DND-41 (cell line): Measurements from ENCODE around the gene KCNS1.

Experiments used
- ATAC-seq: fragments of 200-7000 bp; cut with Tn5 transposase; 3 replicates; pipeline ENCODE4 v1.9.1; 2021; ENCODE audit warnings: low read depth; ENCODE audit not compliant: insufficient read depth
- DNase-seq: peaks from one replicate; pipeline ENCODE4 v3.0.0-alpha.2; 2020
- H2AFZ ChIP-seq: 2 replicates; pipeline ENCODE4 v1.6.0; 2012; ENCODE audit warnings: low read depth, low read length
- H3K27ac ChIP-seq: 2 replicates; pipeline ENCODE4 v1.5.1; 2012; ENCODE audit warnings: low read length, inconsistent platforms
- H3K27me3 ChIP-seq: fragments of 200-600 bp; sonication (generic); 2 replicates; pipeline ENCODE4 v1.6.0; 2012; ENCODE audit warnings: low read length, mild to moderate bottlenecking, inconsistent platforms; ENCODE audit not compliant: insufficient read depth, poor library complexity
- H3K36me3 ChIP-seq: 2 replicates; pipeline ENCODE4 v1.5.1; 2012; ENCODE audit warnings: low read length, inconsistent platforms; ENCODE audit not compliant: insufficient read depth
- H3K4me1 ChIP-seq: 2 replicates; pipeline ENCODE4 v1.5.1; 2012; ENCODE audit warnings: mild to moderate bottlenecking, low read length; ENCODE audit not compliant: insufficient read depth
- H3K4me2 ChIP-seq: 2 replicates; pipeline ENCODE4 v1.6.0; 2012; ENCODE audit warnings: mild to moderate bottlenecking, moderate library complexity, low read length, inconsistent platforms; ENCODE audit not compliant: insufficient read depth
- H3K4me3 ChIP-seq, 2 experiments: fragments of 200-600 bp in 1 of 2; shearing (Covaris generic) in 1 of 2; 2 replicates each; pipeline ENCODE4 v1.5.1; 2012 to 2016; ENCODE audit warnings: inconsistent platforms in 2 of 2, low read length in 2 of 2, mild to moderate bottlenecking in 2 of 2, low read depth in 1 of 2, moderate library complexity in 1 of 2
- H3K79me2 ChIP-seq: 2 replicates; pipeline ENCODE4 v1.6.0; 2012; ENCODE audit warnings: low read length, inconsistent platforms; ENCODE audit not compliant: insufficient read depth
- H3K9ac ChIP-seq: 2 replicates; pipeline ENCODE4 v1.6.0; 2012; ENCODE audit warnings: low read depth, mild to moderate bottlenecking, inconsistent platforms, low read length, moderate library complexity
- H3K9me3 ChIP-seq: 2 replicates; pipeline ENCODE4 v1.5.1; 2012; ENCODE audit warnings: low read length, moderate library complexity, mild to moderate bottlenecking, inconsistent platforms; ENCODE audit not compliant: insufficient read depth, severe bottlenecking
- H4K20me1 ChIP-seq: 2 replicates; pipeline ENCODE4 v1.6.0; 2012; ENCODE audit warnings: low read length; ENCODE audit not compliant: insufficient read depth
- EZH2 ChIP-seq: IDR thresholded peaks from 3 replicates; pipeline ENCODE4 v1.6.1; 2012; ENCODE audit warnings: borderline replicate concordance, low read depth, mild to moderate bottlenecking, moderate library complexity, low read length, inconsistent platforms; ENCODE audit not compliant: severe bottlenecking
- TF ChIP-seq, protein P1 (sequence below): IDR thresholded peaks from 2 replicates; pipeline ENCODE4 v1.5.1; 2012; ENCODE audit warnings: borderline replicate concordance, low read length, moderate library complexity, mild to moderate bottlenecking; ENCODE audit not compliant: poor library complexity, severe bottlenecking; ENCODE audit errors: extremely low read depth

Gene KCNS1

GRCh38 chr20:45082468-45082867 is 18.5 kb downstream of the KCNS1 start:
- Histone ChIP-seq H3K9me3 (peaks cover 6% of the 10 kb centered on the region), H3K36me3 (peaks cover 43% of the 10 kb centered on the region), H3K4me2 (no peak overlapping the region), H3K4me3 (no peak overlapping the region), H4K20me1 (no peaks in the 10 kb centered on the region), H3K4me1 (no peaks in the 10 kb centered on the region), H3K9ac (no peak overlapping the region), H3K79me2 (no peaks in the 10 kb centered on the region), H3K27me3 (no peaks in the 10 kb centered on the region), H2AFZ (no peak overlapping the region), H3K27ac (no peak overlapping the region)
- ATAC-seq = no peak
- no peak for DNase-seq
- TF ChIP-seq, protein P1, sequence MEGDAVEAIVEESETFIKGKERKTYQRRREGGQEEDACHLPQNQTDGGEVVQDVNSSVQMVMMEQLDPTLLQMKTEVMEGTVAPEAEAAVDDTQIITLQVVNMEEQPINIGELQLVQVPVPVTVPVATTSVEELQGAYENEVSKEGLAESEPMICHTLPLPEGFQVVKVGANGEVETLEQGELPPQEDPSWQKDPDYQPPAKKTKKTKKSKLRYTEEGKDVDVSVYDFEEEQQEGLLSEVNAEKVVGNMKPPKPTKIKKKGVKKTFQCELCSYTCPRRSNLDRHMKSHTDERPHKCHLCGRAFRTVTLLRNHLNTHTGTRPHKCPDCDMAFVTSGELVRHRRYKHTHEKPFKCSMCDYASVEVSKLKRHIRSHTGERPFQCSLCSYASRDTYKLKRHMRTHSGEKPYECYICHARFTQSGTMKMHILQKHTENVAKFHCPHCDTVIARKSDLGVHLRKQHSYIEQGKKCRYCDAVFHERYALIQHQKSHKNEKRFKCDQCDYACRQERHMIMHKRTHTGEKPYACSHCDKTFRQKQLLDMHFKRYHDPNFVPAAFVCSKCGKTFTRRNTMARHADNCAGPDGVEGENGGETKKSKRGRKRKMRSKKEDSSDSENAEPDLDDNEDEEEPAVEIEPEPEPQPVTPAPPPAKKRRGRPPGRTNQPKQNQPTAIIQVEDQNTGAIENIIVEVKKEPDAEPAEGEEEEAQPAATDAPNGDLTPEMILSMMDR = no peak
- no peak for TF ChIP-seq EZH2

DNA sequence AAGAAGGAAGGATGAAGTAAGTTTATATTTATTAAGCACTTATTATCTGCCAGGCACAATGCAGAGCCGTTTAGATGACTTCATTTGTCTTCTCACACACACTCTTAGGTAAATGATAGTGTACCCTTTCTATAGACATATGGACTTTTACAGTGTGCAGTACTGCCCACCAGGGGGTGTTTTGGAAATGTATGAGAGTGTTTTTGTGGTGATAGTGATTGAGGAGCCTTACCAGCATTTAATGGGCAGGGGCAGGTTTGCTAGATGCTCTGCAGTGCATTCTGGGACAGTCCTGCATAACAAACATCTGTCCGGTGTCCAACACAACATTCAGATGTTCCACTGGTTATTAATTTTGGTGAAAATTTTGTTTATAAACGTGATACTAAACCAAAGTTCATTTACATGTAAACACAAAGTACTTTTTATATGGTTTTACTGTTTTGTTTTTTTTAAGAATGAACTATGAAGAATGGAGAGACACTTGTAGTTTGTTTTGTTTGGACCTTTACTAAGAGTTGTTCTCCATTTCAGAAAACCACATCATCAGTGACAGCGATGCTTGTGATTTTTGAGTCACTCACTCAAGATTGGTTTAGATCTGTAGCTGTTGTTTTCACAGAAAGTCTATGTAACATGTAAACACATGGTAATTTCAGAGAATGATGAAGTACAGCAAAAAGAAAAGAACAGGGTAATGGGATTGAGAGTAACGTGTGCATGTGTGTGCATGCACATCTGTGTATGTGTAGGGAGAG is 19.9 kb downstream of the KCNS1 start:
- Histone ChIP-seq H2AFZ (no peak overlapping the region), H3K79me2 (no peaks in the 10 kb centered on the region), H3K27ac (no peak overlapping the region), H3K4me2 (no peak overlapping the region), H3K9me3 (peaks cover 6% of the 10 kb centered on the region), H3K36me3 (peaks cover 57% of the 10 kb centered on the region), H3K9ac (no peak overlapping the region), H4K20me1 (no peaks in the 10 kb centered on the region), H3K4me1 (no peaks in the 10 kb centered on the region), H3K4me3 (no peak overlapping the region), H3K27me3 (no peaks in the 10 kb centered on the region)
- no peak for DNase-seq
- TF ChIP-seq, protein P1 = peak; percentile 52
- TF ChIP-seq EZH2 = no peak
- 0 out of 3 replicates have a peak, but pooled peaks have one; percentile 44 for ATAC-seq

DNA sequence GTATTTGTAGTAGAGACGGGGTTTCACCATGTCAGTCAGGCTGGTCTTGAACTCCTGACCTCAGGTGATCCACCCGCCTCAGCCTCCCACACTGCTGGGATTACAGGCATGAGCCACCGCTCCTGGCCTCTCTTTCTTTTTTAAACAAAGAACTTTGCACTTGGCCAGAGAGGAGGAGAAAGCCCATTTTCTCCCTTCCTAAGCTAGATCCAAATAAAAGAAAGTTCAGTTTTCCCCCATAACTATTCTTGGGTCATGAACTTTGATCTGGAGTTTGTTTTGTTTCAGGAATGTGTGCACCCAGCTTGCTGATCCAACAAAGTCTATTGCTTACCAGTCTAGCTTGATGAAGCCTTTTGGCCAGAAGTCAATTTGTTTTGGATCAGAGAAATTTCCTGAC is 23.4 kb downstream of the KCNS1 start:
- Histone ChIP-seq H3K36me3 (peaks cover 86% of the 10 kb centered on the region), H3K9me3 (peaks cover 4% of the 10 kb centered on the region), H3K4me3 (no peak overlapping the region), H3K4me2 (no peak overlapping the region), H3K27ac (no peak overlapping the region), H3K4me1 (no peaks in the 10 kb centered on the region), H3K79me2 (no peaks in the 10 kb centered on the region), H4K20me1 (peaks cover 6% of the 10 kb centered on the region; the same call in 1 of the 2 replicates), H3K27me3 (no peaks in the 10 kb centered on the region), H3K9ac (no peak overlapping the region), H2AFZ (no peak overlapping the region)
- ATAC-seq (no peak), DNase-seq (no peak)
- TF ChIP-seq, protein P1 = no peak
- TF ChIP-seq EZH2 = no peak
